GM12873 (cell line): ENCODE data around the gene GSG1L.

Source experiments
- CTCF ChIP-seq: IDR thresholded peaks from 2 replicates; pipeline ENCODE4 v1.5.1; 2012; ENCODE audit warnings: low read depth, mild to moderate bottlenecking, moderate library complexity, low read length, control low read depth; ENCODE audit not compliant: insufficient read depth; ENCODE audit errors: missing control alignments

The GSG1L gene

DNA sequence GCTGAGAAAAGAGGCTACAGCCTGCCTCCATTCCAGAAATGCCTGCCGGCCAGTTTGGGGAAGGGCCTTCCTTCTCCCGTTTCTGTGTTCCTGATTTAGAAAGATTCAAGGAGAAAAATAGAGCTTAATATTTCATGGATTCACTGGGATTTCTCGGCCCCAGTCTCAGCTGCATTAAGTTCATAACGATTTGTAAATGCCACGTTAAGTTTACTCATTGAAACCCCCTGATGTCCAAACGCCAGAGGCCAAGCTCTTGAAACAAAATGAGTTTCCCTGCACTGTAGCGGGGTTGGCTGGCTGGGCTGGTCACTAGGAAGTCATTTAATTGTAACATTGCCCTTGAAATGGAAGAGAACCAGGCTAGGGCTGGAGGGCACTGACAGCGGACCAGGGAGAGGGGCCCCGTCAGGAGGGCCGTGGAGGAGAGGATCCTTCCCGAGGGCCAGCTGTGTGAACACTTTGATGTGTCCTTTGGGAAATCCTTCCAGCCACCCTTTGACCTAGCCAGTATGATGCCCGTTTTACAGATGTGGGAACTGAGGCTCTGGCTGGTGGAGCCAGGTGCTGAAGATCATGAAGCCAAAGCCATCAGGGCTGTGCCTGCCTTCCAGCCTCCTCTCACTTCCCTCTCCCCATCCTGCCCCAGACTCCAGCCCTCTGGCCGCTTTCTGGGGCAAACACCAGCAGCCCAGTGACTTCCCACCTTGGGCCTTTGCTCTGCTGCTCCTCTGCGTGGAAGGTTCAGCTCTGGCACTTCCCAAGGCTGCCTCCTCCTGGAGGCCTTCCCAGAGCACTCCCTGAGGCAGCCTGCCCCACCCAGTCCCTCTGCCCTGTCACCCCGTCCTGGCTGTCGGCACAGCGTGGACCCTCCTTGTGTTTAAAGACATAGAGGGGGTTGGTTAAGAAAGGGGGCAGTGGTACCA lies 293.0 kb downstream of the GSG1L start:
- no peak for TF ChIP-seq CTCF

DNA sequence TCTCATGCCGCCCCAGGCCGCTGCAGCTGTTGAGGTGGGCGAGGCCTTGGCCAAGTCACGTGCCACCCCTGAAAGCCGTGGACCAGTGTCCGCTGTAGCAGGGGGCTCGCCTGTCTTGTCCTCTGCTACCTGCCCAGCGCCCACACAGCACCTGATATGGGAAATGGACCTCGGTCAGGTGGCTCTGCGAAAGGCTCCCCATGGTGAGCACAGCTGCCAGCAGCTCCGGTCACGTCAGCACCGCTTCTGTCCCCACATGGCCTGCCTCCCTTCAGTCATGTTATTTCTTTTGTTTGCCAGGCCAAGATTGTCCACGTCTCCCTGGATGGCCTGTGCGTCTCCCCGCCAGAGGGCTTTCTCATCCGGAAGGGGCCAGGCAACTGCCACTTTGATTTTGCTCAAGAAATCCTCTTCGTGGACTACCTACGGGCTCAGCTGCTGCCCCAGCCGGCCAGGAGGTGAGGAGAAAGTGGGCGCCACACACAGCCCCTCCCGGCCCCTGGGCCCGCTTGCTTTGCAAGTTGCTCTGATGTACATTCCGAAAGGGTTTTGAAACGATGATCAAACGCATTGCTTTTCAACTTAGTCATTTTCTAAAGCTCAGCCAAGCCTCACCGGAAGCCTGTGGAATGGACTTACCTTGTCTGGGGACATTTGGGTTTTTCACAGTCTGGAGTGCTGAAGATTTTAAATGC lies 293.8 kb downstream of the GSG1L start:
- no peak for TF ChIP-seq CTCF

DNA sequence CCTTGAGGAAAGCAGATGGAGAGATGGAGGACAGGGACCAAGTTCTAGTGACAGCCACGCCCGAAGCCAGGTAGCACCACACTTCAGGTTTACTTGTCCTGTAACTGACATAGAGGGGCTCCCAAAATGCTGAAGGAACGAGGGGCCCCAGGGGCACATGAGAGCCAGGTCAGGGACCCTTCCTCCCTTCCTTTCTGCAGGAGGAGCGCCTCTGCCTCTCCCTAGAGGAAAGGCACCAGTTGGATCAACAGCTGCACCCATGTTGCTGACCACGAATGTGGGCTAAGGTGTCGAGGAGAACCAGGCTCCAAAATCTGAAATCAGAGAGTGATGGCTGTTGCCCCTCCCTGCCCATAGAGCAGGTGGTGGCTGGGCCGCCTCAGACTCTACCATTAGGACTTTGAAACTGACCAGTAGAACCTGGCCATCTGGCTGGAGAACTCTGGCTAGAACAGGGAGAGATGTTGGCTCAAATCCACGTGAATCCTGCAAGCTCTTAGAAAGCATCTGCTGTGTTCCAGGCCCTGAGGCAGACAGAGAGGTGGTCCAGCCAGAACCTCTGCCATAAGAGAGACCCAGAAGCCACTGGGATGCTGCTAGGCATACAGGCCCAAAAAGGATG lies 294.8 kb downstream of the GSG1L start:
- no peak for TF ChIP-seq CTCF

GRCh38 chr16:27767971-27768591 lies 295.4 kb downstream of the GSG1L start:
- TF ChIP-seq CTCF: no peak

- TF ChIP-seq CTCF: no peak
Observed at GRCh38 chr16:27767081-27767480, 296.4 kb downstream of the GSG1L start.

- TF ChIP-seq CTCF: no peak
Observed at GRCh38 chr16:27766236-27766925, 297.1 kb downstream of the GSG1L start.
